Fibroblast of lung (primary cell): ENCODE data around the gene UBE2M. TPM values are rescaled to one million over a fixed set of nuclear protein-coding genes. Genes with fewer than 3 reads are reported as not detected.
A peak's percentile ranks its signal among the peaks of the same experiment; 100 is the strongest.

Experiments used
- DNase-seq, 2 donors: peaks; one replicate each; pipeline versions ENCODE4 v3.0.0 to v3.0.0-alpha.2; 2010; ENCODE audit warnings: low read depth in 2 of 2
- H2AFZ ChIP-seq: 2 replicates; pipeline ENCODE4 v1.5.1; 2012; ENCODE audit warnings: low read length, control low read depth, inconsistent platforms
- H3K27ac ChIP-seq: 2 replicates; pipeline ENCODE4 v1.5.1; 2011; ENCODE audit warnings: low read length, control low read depth; ENCODE audit not compliant: insufficient read depth
- H3K27me3 ChIP-seq: 2 replicates; pipeline ENCODE4 v1.5.1; 2011; ENCODE audit warnings: mild to moderate bottlenecking, low read length; ENCODE audit not compliant: control insufficient read depth, insufficient read depth
- H3K36me3 ChIP-seq: 2 replicates; pipeline ENCODE4 v1.5.1; 2011; ENCODE audit warnings: low read length; ENCODE audit not compliant: control insufficient read depth, insufficient read depth
- H3K4me1 ChIP-seq: 2 replicates; pipeline ENCODE4 v1.5.1; 2011; ENCODE audit warnings: low read length; ENCODE audit not compliant: control insufficient read depth, insufficient read depth; ENCODE audit errors: extremely low read depth
- H3K4me2 ChIP-seq: 2 replicates; pipeline ENCODE4 v1.5.1; 2011; ENCODE audit warnings: low read length, control low read depth; ENCODE audit not compliant: insufficient read depth; ENCODE audit errors: extremely low read depth
- H3K4me3 ChIP-seq, 4 experiments: fragments of 200-600 bp in 1 of 4; sonication (generic) in 1 of 4; replicated peaks in 1 of 4; 2 replicates each; pipeline ENCODE4 v1.5.1; 2011 to 2016; ENCODE audit warnings: low read length in 4 of 4, low read depth in 3 of 4, mild to moderate bottlenecking in 3 of 4, control low read depth in 2 of 4, inconsistent platforms in 1 of 4, mixed read lengths in 1 of 4; ENCODE audit not compliant: insufficient read depth in 1 of 4; ENCODE audit errors: control extremely low read depth in 1 of 4
- H3K79me2 ChIP-seq: 2 replicates; pipeline ENCODE4 v1.5.1; 2012; ENCODE audit warnings: mild to moderate bottlenecking, low read length, inconsistent platforms; ENCODE audit not compliant: control insufficient read depth, insufficient read depth
- H3K9ac ChIP-seq: 2 replicates; pipeline ENCODE4 v1.5.1; 2011; ENCODE audit warnings: mild to moderate bottlenecking, low read length, control low read depth; ENCODE audit not compliant: insufficient read depth
- H3K9me3 ChIP-seq: 2 replicates; pipeline ENCODE4 v1.5.1; 2012; ENCODE audit warnings: low read depth, low read length; ENCODE audit not compliant: control insufficient read depth, insufficient read depth
- H4K20me1 ChIP-seq: 2 replicates; pipeline ENCODE4 v1.5.1; 2011; ENCODE audit warnings: low read length; ENCODE audit not compliant: control insufficient read depth, insufficient read depth; ENCODE audit errors: extremely low read depth
- EZH2 ChIP-seq: IDR thresholded peaks from 2 replicates; pipeline ENCODE4 v1.5.1; 2012; ENCODE audit warnings: low read length, control low read depth, mild to moderate bottlenecking; ENCODE audit errors: missing control alignments
- polyA plus RNA-seq, 2 donors: library from polyadenylated mRNA; depleted of rRNA in 1 of 2; stranded (reverse) in 1 of 2; unstranded in 1 of 2; fragments of >200 nt; gene quantifications; 2 replicates each; pipeline ENCODE4 v1.2.1, GENCODE V29; 2011 to 2012; ENCODE audit warnings: missing spikeins in 1 of 2
- total RNA-seq: library from RNA; depleted of rRNA; stranded (reverse); fragments of >200 nt; gene quantifications from 2 replicates; pipeline ENCODE4 v1.2.1, GENCODE V29; 2014
- TF ChIP-seq, protein P1 (sequence below), 2 donors: IDR thresholded peaks in 1 of 2; conservative IDR thresholded peaks in 1 of 2; 1 replicate in 1 of 2; 2 replicates in 1 of 2; pipeline ENCODE4 v1.5.1; 2011 to 2012; ENCODE audit warnings: low read length in 2 of 2, control low read depth in 1 of 2, inconsistent platforms in 1 of 2, low read depth in 1 of 2, mild to moderate bottlenecking in 1 of 2

Gene UBE2M
- total and polyA plus RNA-seq, 2 donors (not counting 1 experiment from before 2014, with no cell fraction given), result 73.6 to 73.7 TPM

DNA sequence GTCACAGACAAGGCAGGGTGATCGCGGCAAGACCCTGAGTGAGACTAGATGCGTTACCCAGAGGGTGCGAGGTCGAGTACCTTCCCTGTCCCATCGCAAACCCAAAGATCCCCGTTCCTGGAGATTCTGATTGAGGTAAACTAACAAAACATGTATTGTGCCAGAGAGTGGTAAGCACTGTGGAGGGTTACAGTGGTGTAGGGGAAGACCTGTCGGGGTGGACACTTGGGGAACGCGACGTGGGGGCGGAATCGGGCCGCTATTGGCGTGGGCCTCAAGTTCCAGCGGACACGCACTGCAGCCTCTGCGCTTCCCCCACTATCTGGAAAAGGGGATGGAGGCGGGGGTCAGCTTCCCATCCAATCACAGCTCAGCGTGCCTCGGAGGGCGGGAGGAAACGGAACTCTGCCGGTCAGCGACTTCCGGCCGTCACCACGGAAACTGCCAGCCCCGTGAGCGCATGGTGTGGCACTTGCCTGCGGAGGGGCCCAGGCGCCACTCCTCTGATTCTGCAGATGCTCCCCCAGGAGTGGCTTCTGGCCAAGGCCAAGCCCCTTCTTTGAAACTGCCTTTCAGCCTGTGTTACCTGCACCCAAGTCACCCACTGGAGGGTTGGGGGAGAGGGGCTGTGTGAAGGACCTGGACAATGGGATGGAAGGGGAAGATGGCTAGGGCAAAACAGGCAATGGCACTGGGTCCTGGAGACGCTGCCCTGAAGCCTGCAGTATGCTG is 1.0 kb upstream of the UBE2M start:
- Histone ChIP-seq H3K36me3 (peaks cover 8% of the 10 kb centered on the region), H3K4me2 (peak overlapping the region; percentile 100), H3K9me3 (no peaks in the 10 kb centered on the region), H3K9ac (peak overlapping the region; percentile 100), H3K4me1 (peaks cover 12% of the 10 kb centered on the region), H3K27ac (peak overlapping the region; percentile 100), H3K27me3 (no peaks in the 10 kb centered on the region), H2AFZ (peak overlapping the region; percentile 73), H3K4me3 (peak overlapping the region; percentile 79 to 89 (median 82)), H4K20me1 (no peaks in the 10 kb centered on the region), H3K79me2 (peaks cover 29% of the 10 kb centered on the region)
- peak; percentile 92 for DNase-seq
- TF ChIP-seq EZH2, result no peak
- TF ChIP-seq, protein P1, sequence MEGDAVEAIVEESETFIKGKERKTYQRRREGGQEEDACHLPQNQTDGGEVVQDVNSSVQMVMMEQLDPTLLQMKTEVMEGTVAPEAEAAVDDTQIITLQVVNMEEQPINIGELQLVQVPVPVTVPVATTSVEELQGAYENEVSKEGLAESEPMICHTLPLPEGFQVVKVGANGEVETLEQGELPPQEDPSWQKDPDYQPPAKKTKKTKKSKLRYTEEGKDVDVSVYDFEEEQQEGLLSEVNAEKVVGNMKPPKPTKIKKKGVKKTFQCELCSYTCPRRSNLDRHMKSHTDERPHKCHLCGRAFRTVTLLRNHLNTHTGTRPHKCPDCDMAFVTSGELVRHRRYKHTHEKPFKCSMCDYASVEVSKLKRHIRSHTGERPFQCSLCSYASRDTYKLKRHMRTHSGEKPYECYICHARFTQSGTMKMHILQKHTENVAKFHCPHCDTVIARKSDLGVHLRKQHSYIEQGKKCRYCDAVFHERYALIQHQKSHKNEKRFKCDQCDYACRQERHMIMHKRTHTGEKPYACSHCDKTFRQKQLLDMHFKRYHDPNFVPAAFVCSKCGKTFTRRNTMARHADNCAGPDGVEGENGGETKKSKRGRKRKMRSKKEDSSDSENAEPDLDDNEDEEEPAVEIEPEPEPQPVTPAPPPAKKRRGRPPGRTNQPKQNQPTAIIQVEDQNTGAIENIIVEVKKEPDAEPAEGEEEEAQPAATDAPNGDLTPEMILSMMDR (conservative IDR thresholded peaks at IDR 0.05 in 1 of 2, IDR thresholded peaks at IDR 0.05 in 1 of 2; ENCODE audit: low read depth in 1 of 2, low read length in 2 of 2), result no peak

DNA sequence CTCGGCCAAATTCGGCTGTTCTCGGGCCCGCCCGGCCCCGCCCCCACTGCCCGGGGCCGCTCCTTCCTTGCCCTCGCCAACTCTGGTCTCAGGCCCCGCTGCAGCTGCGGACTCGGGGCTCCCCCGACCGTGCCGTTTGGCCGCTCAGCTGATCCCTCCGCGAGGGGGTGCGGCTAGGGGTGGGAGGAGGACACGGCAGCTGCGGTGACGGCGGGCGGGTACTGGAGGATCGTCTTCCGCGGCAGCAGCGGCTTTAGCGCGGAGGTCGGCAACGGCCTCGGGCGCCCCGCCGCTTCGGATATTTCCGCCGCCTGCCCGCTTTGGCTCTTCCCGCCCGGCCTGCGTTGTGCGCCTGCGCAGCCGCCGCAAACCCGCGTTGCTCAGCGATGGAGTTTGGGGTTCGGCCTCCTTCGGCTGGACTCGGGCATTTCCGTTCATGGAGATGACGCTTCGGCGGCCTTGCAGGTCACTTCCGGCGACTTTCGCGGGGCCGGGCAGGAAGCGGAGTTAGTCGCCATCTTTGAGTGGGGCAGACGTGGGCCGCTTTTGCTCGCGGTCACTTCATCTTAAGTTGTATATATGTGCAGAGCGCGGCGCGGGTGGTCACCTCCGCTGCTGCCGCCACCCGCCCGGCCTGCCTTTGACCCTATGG is 338 bp upstream of the UBE2M start:
- Histone ChIP-seq H3K27me3 (no peaks in the 10 kb centered on the region), H3K4me1 (peaks cover 16% of the 10 kb centered on the region), H3K36me3 (peaks cover 8% of the 10 kb centered on the region), H4K20me1 (no peaks in the 10 kb centered on the region), H3K9me3 (no peaks in the 10 kb centered on the region), H3K4me3 (peak overlapping the region; percentile 79 to 89 (median 82)), H3K27ac (peak overlapping the region; percentile 100), H2AFZ (peak overlapping the region; percentile 83), H3K79me2 (peaks cover 34% of the 10 kb centered on the region), H3K9ac (peak overlapping the region; percentile 100), H3K4me2 (peak overlapping the region; percentile 100)
- DNase-seq, result peak; percentile 96 to 99
- TF ChIP-seq, protein P1 (conservative IDR thresholded peaks at IDR 0.05 in 1 of 2, IDR thresholded peaks at IDR 0.05 in 1 of 2; ENCODE audit: low read depth in 1 of 2, low read length in 2 of 2), result no peak
- no peak for TF ChIP-seq EZH2

DNA sequence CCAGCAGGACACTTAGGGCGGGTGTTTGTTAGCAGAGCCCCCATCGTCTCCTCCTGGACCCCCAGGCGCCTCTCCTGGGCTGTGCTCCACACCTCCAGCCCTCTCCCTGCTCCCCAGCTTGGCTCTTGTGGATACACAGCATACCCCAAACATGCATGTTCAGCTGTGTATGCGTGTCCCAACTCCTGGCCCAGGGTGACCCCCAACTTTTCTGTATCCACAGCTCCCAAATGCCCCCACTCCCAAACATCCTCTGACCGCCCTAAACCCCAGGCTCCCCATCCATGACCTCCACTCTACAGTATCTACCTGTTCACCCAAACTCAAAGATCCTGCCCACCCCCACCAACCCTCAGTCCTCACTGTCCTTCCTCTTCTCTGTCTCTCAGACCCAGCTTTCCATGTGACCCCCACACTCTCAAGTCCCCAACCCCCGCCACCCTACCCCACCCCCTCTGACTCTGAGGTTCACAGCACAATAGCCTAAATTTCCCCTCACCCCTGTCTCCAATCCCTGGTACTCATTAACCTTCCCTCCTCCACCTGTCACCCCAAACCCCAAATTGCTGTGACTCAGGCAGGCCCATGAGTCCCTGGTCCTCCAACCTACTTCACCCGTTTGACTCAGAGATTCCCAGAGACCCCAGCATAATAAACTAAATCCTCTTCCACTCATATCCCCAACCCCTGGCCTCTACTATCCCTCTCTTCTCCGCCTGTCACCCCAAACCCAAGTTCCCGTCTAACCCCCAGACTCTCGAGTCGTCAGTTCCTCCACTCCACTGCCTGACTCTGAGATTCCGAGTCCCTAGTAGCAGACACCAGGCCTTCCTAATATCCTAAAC is 968 bp downstream of the UBE2M start:
- H3K79me2 ChIP-seq, result peaks cover 36% of the 10 kb centered on the region
- no peak for DNase-seq

More for the DNA sequence above, 968 bp downstream of the UBE2M start:
- peak overlapping the region; percentile 90 for H3K9ac ChIP-seq
- peaks cover 20% of the 10 kb centered on the region for H3K4me1 ChIP-seq
- H3K4me3 ChIP-seq, result peak overlapping the region; percentile 79 to 94 (median 92)
- H3K4me2 ChIP-seq, result peak overlapping the region; percentile 92
- TF ChIP-seq EZH2, result no peak
- TF ChIP-seq, protein P1 (conservative IDR thresholded peaks at IDR 0.05 in 1 of 2, IDR thresholded peaks at IDR 0.05 in 1 of 2; ENCODE audit: low read depth in 1 of 2, low read length in 2 of 2), result no peak
- no peak overlapping the region for H2AFZ ChIP-seq
- peak overlapping the region; percentile 85 for H3K27ac ChIP-seq
- peaks cover 11% of the 10 kb centered on the region for H3K36me3 ChIP-seq
- no peaks in the 10 kb centered on the region for H4K20me1 ChIP-seq
- no peaks in the 10 kb centered on the region for H3K27me3 ChIP-seq
- no peaks in the 10 kb centered on the region for H3K9me3 ChIP-seq
